H9 (cell line): ENCODE results near the gene ZNF608. TPM values are rescaled to one million over a fixed set of nuclear protein-coding genes. Genes with fewer than 3 reads are reported as not detected.

Experiments used
- DNase-seq: peaks from one replicate; pipeline ENCODE4 v3.0.0-alpha.2; 2017
- H2AFZ ChIP-seq: one replicate; pipeline ENCODE4 v1.6.1; 2013; ENCODE audit warnings: mild to moderate bottlenecking, low read length, control low read depth, moderate library complexity
- H2AK5ac ChIP-seq: 2 replicates; pipeline ENCODE4 v1.6.1; 2013; ENCODE audit warnings: low read length, control low read depth, mixed read lengths; ENCODE audit not compliant: insufficient read length
- H2BK120ac ChIP-seq: one replicate; pipeline ENCODE4 v1.6.1; 2013; ENCODE audit warnings: low read depth, mild to moderate bottlenecking, low read length, control low read depth, inconsistent platforms; ENCODE audit not compliant: poor library complexity, severe bottlenecking
- H2BK12ac ChIP-seq: 2 replicates; pipeline ENCODE4 v1.6.1; 2013; ENCODE audit warnings: low read length, control low read depth, mixed read lengths, low read depth; ENCODE audit not compliant: insufficient read length
- H2BK15ac ChIP-seq: 2 replicates; pipeline ENCODE4 v1.6.1; 2013; ENCODE audit warnings: low read depth, low read length, control low read depth
- H2BK20ac ChIP-seq: one replicate; pipeline ENCODE4 v1.6.1; 2013; ENCODE audit warnings: low read depth, mild to moderate bottlenecking, low read length, control low read depth, inconsistent platforms; ENCODE audit not compliant: poor library complexity, severe bottlenecking
- H2BK5ac ChIP-seq: 2 replicates; pipeline ENCODE4 v1.6.1; 2013; ENCODE audit warnings: low read length, control low read depth, mixed read lengths; ENCODE audit not compliant: insufficient read length
- H3K14ac ChIP-seq: 2 replicates; pipeline ENCODE4 v1.6.1; 2013; ENCODE audit warnings: low read length, control low read depth; ENCODE audit not compliant: insufficient read depth
- H3K18ac ChIP-seq: 2 replicates; pipeline ENCODE4 v1.6.1; 2013; ENCODE audit warnings: low read depth, mild to moderate bottlenecking, mixed read lengths, low read length, control low read depth; ENCODE audit not compliant: insufficient read length
- H3K23ac ChIP-seq: 2 replicates; pipeline ENCODE4 v1.6.1; 2013; ENCODE audit warnings: low read length, control low read depth, mixed read lengths, low read depth; ENCODE audit not compliant: insufficient read length
- H3K23me2 ChIP-seq: 2 replicates; pipeline ENCODE4 v1.6.1; 2013; ENCODE audit warnings: low read depth, mild to moderate bottlenecking, mixed read lengths, low read length, control low read depth; ENCODE audit not compliant: insufficient read length, poor library complexity, severe bottlenecking
- H3K27ac ChIP-seq: 2 replicates; pipeline ENCODE4 v1.5.1; 2013; ENCODE audit warnings: low read length, control low read depth, mixed read lengths, low read depth; ENCODE audit not compliant: insufficient read length
- H3K27me3 ChIP-seq: 2 replicates; pipeline ENCODE4 v1.6.1; 2013; ENCODE audit warnings: low read length, control low read depth, inconsistent platforms; ENCODE audit not compliant: insufficient read depth
- H3K4ac ChIP-seq: 2 replicates; pipeline ENCODE4 v1.6.1; 2013; ENCODE audit warnings: low read depth, mild to moderate bottlenecking, control low read depth, inconsistent platforms, low read length, moderate library complexity
- H3K4me1 ChIP-seq: 2 replicates; pipeline ENCODE4 v1.6.1; 2013; ENCODE audit warnings: low read length, control low read depth, inconsistent platforms; ENCODE audit not compliant: insufficient read depth
- H3K4me2 ChIP-seq: 2 replicates; pipeline ENCODE4 v1.6.1; 2013; ENCODE audit warnings: low read length, control low read depth, mixed read lengths; ENCODE audit not compliant: insufficient read length, insufficient read depth
- H3K56ac ChIP-seq: 2 replicates; pipeline ENCODE4 v1.6.1; 2013; ENCODE audit warnings: low read depth, mild to moderate bottlenecking, mixed read lengths, low read length, control low read depth; ENCODE audit not compliant: insufficient read length
- H3K79me1 ChIP-seq: 2 replicates; pipeline ENCODE4 v1.6.1; 2013; ENCODE audit warnings: low read depth, mild to moderate bottlenecking, moderate library complexity, low read length, control low read depth, inconsistent platforms; ENCODE audit not compliant: insufficient read depth, poor library complexity, severe bottlenecking
- H3K79me2 ChIP-seq: 2 replicates; pipeline ENCODE4 v1.6.1; 2013; ENCODE audit warnings: low read length, control low read depth, inconsistent platforms; ENCODE audit not compliant: insufficient read depth
- H3K9ac ChIP-seq: 2 replicates; pipeline ENCODE4 v1.6.1; 2013; ENCODE audit warnings: low read length, control low read depth, mixed read lengths; ENCODE audit not compliant: insufficient read length; ENCODE audit errors: extremely low read depth
- H3K9me3 ChIP-seq: one replicate; pipeline ENCODE4 v1.6.1; 2013; ENCODE audit warnings: low read depth, low read length, inconsistent platforms; ENCODE audit not compliant: control insufficient read depth
- H3T11ph ChIP-seq: one replicate; pipeline ENCODE4 v1.6.1; 2013; ENCODE audit warnings: mild to moderate bottlenecking, low read length, control low read depth, inconsistent platforms
- H4K20me1 ChIP-seq: one replicate; pipeline ENCODE4 v1.6.1; 2013; ENCODE audit not compliant: control insufficient read depth, insufficient read length, insufficient read depth
- H4K5ac ChIP-seq: 2 replicates; pipeline ENCODE4 v1.6.1; 2013; ENCODE audit warnings: low read depth, mild to moderate bottlenecking, mixed read lengths, low read length, control low read depth; ENCODE audit not compliant: insufficient read length
- H4K8ac ChIP-seq: replicated peaks from 2 replicates; pipeline ENCODE4 v1.6.1; 2013; ENCODE audit warnings: low read length, control low read depth, mixed read lengths, low read depth; ENCODE audit not compliant: insufficient read length
- H4K91ac ChIP-seq: 2 replicates; pipeline ENCODE4 v1.6.1; 2013; ENCODE audit warnings: low read depth, mild to moderate bottlenecking, moderate library complexity, mixed read lengths, low read length, control low read depth; ENCODE audit not compliant: insufficient read length
- H3K27ac Mint-ChIP-seq, 3 experiments: 2 replicates in 2 of 3; 3 replicates in 1 of 3; pipeline ENCODE4 v1.8.0; 2020 to 2021; ENCODE audit warnings: mixed read lengths in 3 of 3, mild to moderate bottlenecking in 1 of 3, moderate library complexity in 1 of 3
- H3K27me3 Mint-ChIP-seq: 2 replicates; pipeline ENCODE4 v1.8.0; 2021; ENCODE audit warnings: low read depth, mild to moderate bottlenecking, moderate library complexity, mixed read lengths
- H3K36me3 Mint-ChIP-seq, 3 experiments: 2 replicates in 2 of 3; 3 replicates in 1 of 3; pipeline ENCODE4 v1.8.0; 2020 to 2021; ENCODE audit warnings: low read depth in 3 of 3, mixed read lengths in 3 of 3; ENCODE audit not compliant: insufficient read depth in 1 of 3
- H3K4me1 Mint-ChIP-seq, 2 experiments: 2 replicates each; pipeline ENCODE4 v1.8.0; 2020; ENCODE audit warnings: mixed read lengths in 2 of 2
- H3K4me3 Mint-ChIP-seq, 2 experiments: 2 replicates in 1 of 2; 3 replicates in 1 of 2; pipeline ENCODE4 v1.8.0; 2020 to 2021; ENCODE audit warnings: mild to moderate bottlenecking in 2 of 2, mixed read lengths in 2 of 2, moderate library complexity in 1 of 2
- H3K9me3 Mint-ChIP-seq, 2 experiments: 2 replicates in 1 of 2; 3 replicates in 1 of 2; pipeline ENCODE4 v1.8.0; 2020; ENCODE audit warnings: mild to moderate bottlenecking in 2 of 2, mixed read lengths in 2 of 2, moderate library complexity in 1 of 2
- WGBS: extraction: QIAGEN DNeasy Blood & Tissue Kit; methylation state at CpG from one replicate; pipeline ENCODE4 v1.1.7; 2013; ENCODE audit warnings: missing lambda C conversion rate, low lambda C conversion rate, mixed read lengths; ENCODE audit not compliant: insufficient read length; ENCODE audit errors: extremely low coverage; 5-methylcytosine and 5-hydroxymethylcytosine counted together
- total RNA-seq: library from RNA; stranded (reverse); gene quantifications from 2 replicates; pipeline ENCODE4 v1.2.1, GENCODE V29; 2021
- TF ChIP-seq, protein P1 (sequence below): fragments of 200-600 bp; sonication (generic); conservative IDR thresholded peaks from 3 replicates; pipeline ENCODE4 v1.8.0; 2021; ENCODE audit warnings: antibody characterized with exemption, mild to moderate bottlenecking

Gene ZNF608
- total RNA-seq, 1 experiment from 2014 or later, result 67.0 TPM

- Histone ChIP-seq H3K4me2 (no peak overlapping the region), H3K4me1 (peaks cover 11% of the 10 kb centered on the region; the same call in 1 of the 2 replicates), H3K23me2 (no peaks in the 10 kb centered on the region), H3K27me3 (no peaks in the 10 kb centered on the region; the same call in 1 of the 2 replicates), H4K20me1 (no peaks in the 10 kb centered on the region), H3K79me2 (peaks cover 59% of the 10 kb centered on the region; the same call in 1 of the 2 replicates), H2BK15ac (no peak overlapping the region), H4K8ac (no peak overlapping the region), H3K9ac (no peak overlapping the region), H2BK12ac (no peak overlapping the region), H2BK120ac (no peak overlapping the region), H3K9me3 (no peaks in the 10 kb centered on the region), H2BK5ac (no peak overlapping the region), H4K5ac (no peak overlapping the region), H4K91ac (no peak overlapping the region), H3K4ac (no peak overlapping the region), H3K23ac (no peak overlapping the region), H3T11ph (no peak overlapping the region), H2BK20ac (no peak overlapping the region), H2AK5ac (no peak overlapping the region), H2AFZ (no peak overlapping the region), H3K14ac (no peak overlapping the region), H3K18ac (no peak overlapping the region), H3K79me1 (peaks cover 13% of the 10 kb centered on the region), H3K56ac (no peak overlapping the region), H3K27ac (no peak overlapping the region)
- Mint-ChIP-seq H3K27me3 (no peaks in the 10 kb centered on the region), H3K9me3 (no peaks in the 10 kb centered on the region), H3K27ac (peak overlapping the region; percentile 29 to 75 (median 59); a peak in 5 of 7 replicates), H3K4me1 (peaks cover 63 to 71% of the 10 kb centered on the region in 2 experiments), H3K4me3 (peak overlapping the region in 1 of 2 experiments; percentile 2; a peak in 1 of 5 replicates), H3K36me3 (peaks cover 2 to 20% (median 12%) of the 10 kb centered on the region in 3 experiments; a peak in 6 of 7 replicates)
- no peak for DNase-seq
- TF ChIP-seq, protein P1, sequence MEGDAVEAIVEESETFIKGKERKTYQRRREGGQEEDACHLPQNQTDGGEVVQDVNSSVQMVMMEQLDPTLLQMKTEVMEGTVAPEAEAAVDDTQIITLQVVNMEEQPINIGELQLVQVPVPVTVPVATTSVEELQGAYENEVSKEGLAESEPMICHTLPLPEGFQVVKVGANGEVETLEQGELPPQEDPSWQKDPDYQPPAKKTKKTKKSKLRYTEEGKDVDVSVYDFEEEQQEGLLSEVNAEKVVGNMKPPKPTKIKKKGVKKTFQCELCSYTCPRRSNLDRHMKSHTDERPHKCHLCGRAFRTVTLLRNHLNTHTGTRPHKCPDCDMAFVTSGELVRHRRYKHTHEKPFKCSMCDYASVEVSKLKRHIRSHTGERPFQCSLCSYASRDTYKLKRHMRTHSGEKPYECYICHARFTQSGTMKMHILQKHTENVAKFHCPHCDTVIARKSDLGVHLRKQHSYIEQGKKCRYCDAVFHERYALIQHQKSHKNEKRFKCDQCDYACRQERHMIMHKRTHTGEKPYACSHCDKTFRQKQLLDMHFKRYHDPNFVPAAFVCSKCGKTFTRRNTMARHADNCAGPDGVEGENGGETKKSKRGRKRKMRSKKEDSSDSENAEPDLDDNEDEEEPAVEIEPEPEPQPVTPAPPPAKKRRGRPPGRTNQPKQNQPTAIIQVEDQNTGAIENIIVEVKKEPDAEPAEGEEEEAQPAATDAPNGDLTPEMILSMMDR, result peak; percentile 59; the same call in 2 of the 3 replicates
- 100% methylated on average over 2 of the region's 4 CpGs for WGBS
Observed at GRCh38 chr5:124725040-124725434, 21.4 kb downstream of the ZNF608 start.
